ENCODE results near the gene ZNF33B.
A peak's percentile ranks its signal among the peaks of the same experiment; 100 is the strongest.
"Not testable (repeated sequence)": the region's sequence is repeated elsewhere in the genome, so short reads cannot be mapped to it uniquely, and the experiment has no call there.

ZNF33B gene

DNA sequence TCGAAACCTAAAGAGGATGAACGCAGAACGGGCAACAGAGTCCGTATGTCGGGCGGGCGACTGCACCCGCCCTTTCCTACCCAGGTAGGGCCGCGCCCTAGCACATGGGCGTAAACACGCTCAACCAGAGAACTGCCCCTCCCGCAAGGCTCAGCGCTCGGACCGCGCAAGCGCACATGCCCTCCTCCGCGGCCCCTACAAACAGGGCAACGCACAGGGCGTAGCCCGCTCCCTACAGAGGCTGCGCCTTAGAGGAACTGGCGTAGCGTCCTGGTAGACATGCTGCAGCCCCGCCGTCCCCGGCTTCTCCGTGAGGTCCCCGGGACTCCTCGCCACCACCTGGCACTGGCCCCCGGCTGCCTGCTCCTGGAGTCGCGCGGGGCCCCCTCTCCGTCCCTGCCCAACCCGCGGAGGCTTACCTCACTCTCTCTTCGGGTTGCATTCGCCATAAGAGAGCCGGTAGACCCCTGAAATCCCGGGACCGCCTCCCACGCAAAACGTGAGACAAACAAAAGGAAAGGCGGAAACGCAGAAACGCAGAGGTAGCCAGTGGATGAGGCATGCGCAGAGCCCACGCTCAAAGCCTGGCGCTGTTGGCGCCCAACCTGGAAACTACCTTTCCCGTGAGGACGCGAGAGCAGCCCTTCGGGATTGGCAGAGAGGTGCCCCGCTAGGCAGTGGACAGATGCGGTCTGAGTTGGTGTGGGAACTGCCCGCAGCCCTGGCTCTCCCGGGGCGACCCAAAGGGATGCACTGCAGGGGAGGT, at the start of gene ZNF33B:
Gene ZNF33B (minus strand): TSS at position 516 of the 766 bp plus-strand sequence. CDS start 1,642 bp downstream, outside the sequence.
- Histone ChIP-seq H3K9me3 (ENCODE audit: control insufficient read depth, insufficient read depth, low read length) (no peaks in the 10 kb centered on the region), H3K4me3 (ENCODE audit: low read length) (peak within 1 kb of the TSS; percentile 91), H3K27me3 (ENCODE audit: control insufficient read depth, low read length) (no peaks in the 10 kb centered on the region), H3F3A (ENCODE audit: control insufficient read depth, insufficient read depth) (no peaks in the 10 kb centered on the region), H3K36me3 (ENCODE audit: control insufficient read depth, low read length) (peaks cover 13% of the 10 kb centered on the region), H3K27ac (ENCODE audit: low read depth, low read length) (peak within 1 kb of the TSS; percentile 82), H3K9me2 (replicated peaks; ENCODE audit: control insufficient read depth, low read length) (no peaks in the 10 kb centered on the region), H3K79me2 (ENCODE audit: control insufficient read depth, low read length) (peaks cover 39% of the 10 kb centered on the region), H3K4me2 (ENCODE audit: low read length) (peak within 1 kb of the TSS; percentile 79), H3K4me1 (ENCODE audit: control insufficient read depth, low read length) (peaks cover 23% of the 10 kb centered on the region), H4K20me1 (ENCODE audit: control insufficient read depth, insufficient read depth, low read depth, low read length) (no peaks in the 10 kb centered on the region)
- TF ChIP-seq CTCF (IDR thresholded peaks at IDR 0.05; ENCODE audit: low read depth, low read length, poor library complexity, severe bottlenecking): no peak
- no peak for TF ChIP-seq EZH2phosphoT487 (IDR thresholded peaks at IDR 0.05; ENCODE audit: borderline replicate concordance, low read length)

GRCh38 chr10:42684517-42684916, 46.1 kb upstream of the ZNF33B start:
- Histone ChIP-seq H3K4me3 (ENCODE audit: low read length) (no peak overlapping the region), H3F3A (ENCODE audit: control insufficient read depth, insufficient read depth) (no peaks in the 10 kb centered on the region), H3K79me2 (ENCODE audit: control insufficient read depth, low read length) (no peaks in the 10 kb centered on the region), H3K4me1 (ENCODE audit: control insufficient read depth, low read length) (no peaks in the 10 kb centered on the region), H3K9me3 (ENCODE audit: control insufficient read depth, insufficient read depth, low read length) (no peaks in the 10 kb centered on the region), H3K27me3 (ENCODE audit: control insufficient read depth, low read length) (no peaks in the 10 kb centered on the region), H4K20me1 (ENCODE audit: control insufficient read depth, insufficient read depth, low read depth, low read length) (no peaks in the 10 kb centered on the region), H3K27ac (ENCODE audit: low read depth, low read length) (no peak overlapping the region), H3K36me3 (ENCODE audit: control insufficient read depth, low read length) (no peaks in the 10 kb centered on the region), H3K4me2 (ENCODE audit: low read length) (no peak overlapping the region), H3K9me2 (replicated peaks; ENCODE audit: control insufficient read depth, low read length) (no peaks in the 10 kb centered on the region)
- TF ChIP-seq CTCF (IDR thresholded peaks at IDR 0.05; ENCODE audit: low read depth, low read length, poor library complexity, severe bottlenecking): no peak
- no peak for TF ChIP-seq EZH2phosphoT487 (IDR thresholded peaks at IDR 0.05; ENCODE audit: borderline replicate concordance, low read length)

DNA sequence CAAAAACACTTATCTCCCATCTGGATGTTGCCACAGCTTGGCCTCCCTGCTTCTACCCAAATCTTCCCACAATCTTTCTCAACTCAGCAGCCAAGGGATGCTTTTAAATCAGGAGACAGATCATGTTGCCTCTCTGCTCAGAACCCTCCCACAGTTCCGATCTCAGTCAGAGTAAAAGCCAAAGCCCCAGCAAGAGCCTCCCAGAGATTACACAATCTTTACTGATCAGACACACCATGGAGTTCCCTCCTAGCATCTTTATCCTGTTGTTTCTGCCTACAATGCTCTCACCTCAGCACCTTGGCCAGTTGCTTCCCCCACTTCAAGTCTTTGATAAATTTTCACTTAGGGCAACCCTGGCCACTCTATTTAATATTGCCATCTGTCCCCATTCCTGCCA, 41.9 kb upstream of the ZNF33B start:
- Histone ChIP-seq H3K36me3 (ENCODE audit: control insufficient read depth, low read length) (no peaks in the 10 kb centered on the region), H3K9me3 (ENCODE audit: control insufficient read depth, insufficient read depth, low read length) (no peaks in the 10 kb centered on the region), H3K4me1 (ENCODE audit: control insufficient read depth, low read length) (no peaks in the 10 kb centered on the region), H4K20me1 (ENCODE audit: control insufficient read depth, insufficient read depth, low read depth, low read length) (no peaks in the 10 kb centered on the region), H3K4me2 (ENCODE audit: low read length) (no peak overlapping the region), H3K79me2 (ENCODE audit: control insufficient read depth, low read length) (no peaks in the 10 kb centered on the region), H3K27me3 (ENCODE audit: control insufficient read depth, low read length) (no peaks in the 10 kb centered on the region), H3F3A (ENCODE audit: control insufficient read depth, insufficient read depth) (no peaks in the 10 kb centered on the region), H3K4me3 (ENCODE audit: low read length) (no peak overlapping the region), H3K9me2 (replicated peaks; ENCODE audit: control insufficient read depth, low read length) (no peaks in the 10 kb centered on the region), H3K27ac (ENCODE audit: low read depth, low read length) (no peak overlapping the region)
- TF ChIP-seq CTCF (IDR thresholded peaks at IDR 0.05; ENCODE audit: low read depth, low read length, poor library complexity, severe bottlenecking) (no peak), EZH2phosphoT487 (IDR thresholded peaks at IDR 0.05; ENCODE audit: borderline replicate concordance, low read length) (no peak)

DNA sequence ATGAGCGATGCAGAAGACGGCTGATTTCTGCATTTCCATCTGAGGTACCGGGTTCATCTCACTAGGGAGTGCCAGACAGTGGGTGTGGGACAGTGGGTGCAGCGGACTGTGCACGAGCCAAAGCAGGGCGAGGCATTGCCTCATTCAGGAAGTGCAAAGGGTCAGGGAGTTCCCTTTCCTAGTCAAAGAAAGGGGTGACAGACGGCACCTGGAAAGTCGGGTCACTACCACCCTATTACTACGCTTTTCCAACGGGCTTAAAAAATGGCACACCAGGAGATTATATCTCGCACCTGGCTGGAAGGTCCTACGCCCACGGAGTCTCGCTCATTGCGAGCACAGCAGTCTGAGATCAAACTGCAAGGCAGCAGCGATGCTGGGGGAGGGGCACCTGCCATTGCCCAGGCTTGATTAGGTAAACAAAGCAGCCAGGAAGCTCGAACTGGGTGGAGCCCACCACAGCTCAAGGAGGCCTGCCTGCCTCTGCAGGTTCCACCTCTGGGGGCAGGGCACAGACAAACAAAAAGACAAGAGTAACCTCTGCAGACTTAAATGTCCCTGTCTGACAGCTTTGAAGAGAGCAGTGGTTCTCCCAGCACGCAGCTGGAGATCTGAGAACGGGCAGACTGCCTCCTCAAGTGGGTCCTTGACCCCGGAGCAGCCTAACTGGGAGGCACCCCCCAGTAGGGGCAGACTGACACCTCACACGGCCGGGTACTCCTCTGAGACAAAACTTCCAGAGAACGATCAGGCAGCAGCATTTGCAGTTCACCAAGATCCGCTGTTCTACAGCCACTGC, 27.0 kb upstream of the ZNF33B start:
- not testable (repeated sequence) for H3K36me3 ChIP-seq (ENCODE audit: control insufficient read depth, low read length); H3K27me3 ChIP-seq (ENCODE audit: control insufficient read depth, low read length); H3K4me1 ChIP-seq (ENCODE audit: control insufficient read depth, low read length); H3K79me2 ChIP-seq (ENCODE audit: control insufficient read depth, low read length); H3K9me2 ChIP-seq (replicated peaks; ENCODE audit: control insufficient read depth, low read length); H4K20me1 ChIP-seq (ENCODE audit: control insufficient read depth, insufficient read depth, low read depth, low read length); H3K4me2 ChIP-seq (ENCODE audit: low read length); H3K27ac ChIP-seq (ENCODE audit: low read depth, low read length); H3K4me3 ChIP-seq (ENCODE audit: low read length); H3F3A ChIP-seq (ENCODE audit: control insufficient read depth, insufficient read depth); H3K9me3 ChIP-seq (ENCODE audit: control insufficient read depth, insufficient read depth, low read length)

Data from DOHH2 (cell line).